ENCODE results near the gene TICAM1.

Gene TICAM1

GRCh38 chr19:4870025-4870700 is 38.7 kb upstream of the TICAM1 start:
- DNase-seq (ENCODE audit: low read depth, low spot score), result peak; percentile 52
- no peak for TF ChIP-seq CTCF (IDR thresholded peaks at IDR 0.05; ENCODE audit: insufficient read depth, low read length, missing control alignments)
- no peak overlapping the region for H3K4me3 ChIP-seq (ENCODE audit: low read depth, low read length)
- ChIA-PET POLR2A (interaction anchor here (0.8 to 1.5 kb wide), 2 partner anchors 15 to 42 kb away, joined by 3 to 23 read pairs; no protein-coding TSS in a partner anchor), CTCF (interaction anchor here (0.9 to 11.6 kb wide), 7 partner anchors 9 to 166 kb away, joined by 4 to 129 read pairs (median 80); no protein-coding TSS in a partner anchor)

GRCh38 chr19:4868286-4868834 is 36.8 kb upstream of the TICAM1 start:
- TF ChIP-seq CTCF (IDR thresholded peaks at IDR 0.05; ENCODE audit: insufficient read depth, low read length, missing control alignments), result no peak
- POLR2A ChIA-PET, result interaction anchor here (0.6 to 4.1 kb wide), 6 partner anchors 10 to 169 kb away, joined by 3 to 23 read pairs (median 4); no protein-coding TSS in a partner anchor
- CTCF ChIA-PET, result interaction anchor here (1.2 to 11.6 kb wide), 8 partner anchors 14 to 167 kb away, joined by 3 to 129 read pairs (median 24); no protein-coding TSS in a partner anchor
- H3K4me3 ChIP-seq (ENCODE audit: low read depth, low read length), result no peak overlapping the region
- DNase-seq (ENCODE audit: low read depth, low spot score), result no peak

GRCh38 chr19:4867534-4868285 is 36.2 kb upstream of the TICAM1 start, which contains the start of gene PLIN3:
Gene PLIN3, minus strand, starts transcription at chr19:4867667. Its CDS starts 6,273 bp downstream, at chr19:4861394.
- ChIA-PET POLR2A (interaction anchor here (0.6 to 4.1 kb wide), 12 partner anchors 9 to 169 kb away, joined by 3 to 23 read pairs (median 3); partner anchors contain the start of genes FEM1A and KDM4B), CTCF (interaction anchor here (0.8 to 11.6 kb wide), 10 partner anchors 14 to 163 kb away, joined by 3 to 129 read pairs (median 6); partner anchors contain the start of gene FEM1A)
- H3K4me3 ChIP-seq (ENCODE audit: low read depth, low read length), result peak within 1 kb of the TSS; percentile 88
- TF ChIP-seq CTCF (IDR thresholded peaks at IDR 0.05; ENCODE audit: insufficient read depth, low read length, missing control alignments), result no peak
- DNase-seq (ENCODE audit: low read depth, low spot score), result peak; percentile 59

GRCh38 chr19:4866595-4867424 is 35.3 kb upstream of the TICAM1 start:
- peak overlapping the region; percentile 88 for H3K4me3 ChIP-seq (ENCODE audit: low read depth, low read length)
- TF ChIP-seq CTCF (IDR thresholded peaks at IDR 0.05; ENCODE audit: insufficient read depth, low read length, missing control alignments), result no peak
- CTCF ChIA-PET, result interaction anchor here (0.8 to 11.6 kb wide), 9 partner anchors 13 to 164 kb away, joined by 3 to 129 read pairs (median 7); partner anchors contain the start of gene FEM1A
- no peak for DNase-seq (ENCODE audit: low read depth, low spot score)
- POLR2A ChIA-PET, result interaction anchor here (0.8 to 4.1 kb wide), 8 partner anchors 8 to 76 kb away, joined by 3 to 23 read pairs (median 4); partner anchors contain the start of gene FEM1A

- DNase-seq (ENCODE audit: low read depth, low spot score), result no peak
- ChIA-PET CTCF (interaction anchor here (1.6 to 4.7 kb wide), 2 partner anchors 10 to 52 kb away, joined by 5 to 48 read pairs; no protein-coding TSS in a partner anchor), POLR2A (interaction anchor here (0.6 to 0.7 kb wide), 2 partner anchors 24 to 170 kb away, joined by 3 to 5 read pairs; no protein-coding TSS in a partner anchor)
- H3K4me3 ChIP-seq (ENCODE audit: low read depth, low read length), result no peak overlapping the region
- no peak for TF ChIP-seq CTCF (IDR thresholded peaks at IDR 0.05; ENCODE audit: insufficient read depth, low read length, missing control alignments)
Measured at GRCh38 chr19:4861147-4861546, 29.6 kb upstream of the TICAM1 start.
